ENCODE data around the gene PLIN4. TPM values are rescaled to one million over a fixed set of nuclear protein-coding genes. Genes with fewer than 3 reads are reported as not detected.

Gene PLIN4
- polyA plus RNA-seq, 1 experiment = 0.07 TPM

DNA sequence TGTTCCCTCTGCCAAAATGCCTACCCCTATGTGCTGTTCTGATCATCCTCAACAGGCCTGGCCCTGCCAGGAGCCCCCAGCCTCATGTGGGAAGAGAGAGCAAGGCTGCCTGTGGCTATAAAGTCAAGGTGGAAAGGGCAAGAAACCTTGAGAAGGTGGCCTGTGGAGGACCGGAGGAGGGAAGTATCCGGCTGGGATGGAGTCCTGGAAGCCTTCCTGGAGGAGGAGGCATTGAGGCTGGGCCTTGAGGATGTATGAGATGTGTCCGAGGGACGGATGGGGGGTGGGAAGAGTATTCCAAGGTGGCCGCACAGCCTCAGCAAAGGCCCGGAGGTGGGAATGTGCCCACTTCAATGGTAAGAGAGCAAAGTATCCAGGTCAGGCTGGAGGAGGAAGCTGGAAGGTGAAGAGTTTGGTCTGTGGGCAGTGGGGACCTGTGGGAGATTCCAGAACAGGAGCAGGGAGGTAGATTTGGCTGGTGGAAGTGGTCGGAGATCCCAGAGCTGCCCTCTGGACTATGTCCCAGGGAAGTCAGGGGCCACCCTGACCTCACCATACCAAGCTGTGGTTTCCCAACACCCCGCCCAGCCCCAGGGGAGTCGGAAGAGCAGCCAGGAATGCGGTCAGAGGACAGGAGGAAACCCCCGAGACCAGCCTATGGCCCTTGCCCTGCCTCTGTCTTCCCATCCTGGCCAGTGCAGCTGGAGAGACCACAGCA, 3.0 kb upstream of the PLIN4 start:
- H3K27ac ChIP-seq (ENCODE audit: low read depth, low read length) = no peak overlapping the region
- ChIA-PET POLR2A (interaction anchor here (0.6 kb wide), 1 partner anchor 69 kb away, joined by 3 read pairs; no protein-coding TSS in a partner anchor), CTCF (interaction anchor here (0.5 to 1.6 kb wide), 2 partner anchors 113 to 115 kb away, joined by 3 to 7 read pairs; no protein-coding TSS in a partner anchor)
- H3K4me3 ChIP-seq (ENCODE audit: low read depth, low read length) = no peak overlapping the region
- no peaks in the 10 kb centered on the region; the same call in 1 of the 2 replicates for H3K9me3 ChIP-seq (ENCODE audit: control insufficient read depth, insufficient read depth, low read length)
- no peak for DNase-seq (ENCODE audit: low read depth, low spot score)
- TF ChIP-seq CTCF (IDR thresholded peaks at IDR 0.05; ENCODE audit: low read depth, low read length) = no peak
- H3K27me3 ChIP-seq (ENCODE audit: control insufficient read depth, insufficient read depth, low read length) = peaks cover 4% of the 10 kb centered on the region

- Histone ChIP-seq H3K4me3 (ENCODE audit: low read depth, low read length) (no peak overlapping the region), H3K9me3 (ENCODE audit: control insufficient read depth, insufficient read depth, low read length) (no peaks in the 10 kb centered on the region; the same call in 1 of the 2 replicates), H3K27me3 (ENCODE audit: control insufficient read depth, insufficient read depth, low read length) (peaks cover 4% of the 10 kb centered on the region), H3K27ac (ENCODE audit: low read depth, low read length) (no peak overlapping the region)
- DNase-seq (ENCODE audit: low read depth, low spot score) = no peak
- ChIA-PET POLR2A (no interaction called here), CTCF (no interaction called here)
- no peak for TF ChIP-seq CTCF (IDR thresholded peaks at IDR 0.05; ENCODE audit: low read depth, low read length)
Measured at GRCh38 chr19:4519521-4520277, 1.4 kb upstream of the PLIN4 start.

GRCh38 chr19:4519172-4519496, 848 bp upstream of the PLIN4 start:
- H3K9me3 ChIP-seq (ENCODE audit: control insufficient read depth, insufficient read depth, low read length) = no peaks in the 10 kb centered on the region
- CTCF ChIA-PET = no interaction called here
- POLR2A ChIA-PET = no interaction called here

DNA sequence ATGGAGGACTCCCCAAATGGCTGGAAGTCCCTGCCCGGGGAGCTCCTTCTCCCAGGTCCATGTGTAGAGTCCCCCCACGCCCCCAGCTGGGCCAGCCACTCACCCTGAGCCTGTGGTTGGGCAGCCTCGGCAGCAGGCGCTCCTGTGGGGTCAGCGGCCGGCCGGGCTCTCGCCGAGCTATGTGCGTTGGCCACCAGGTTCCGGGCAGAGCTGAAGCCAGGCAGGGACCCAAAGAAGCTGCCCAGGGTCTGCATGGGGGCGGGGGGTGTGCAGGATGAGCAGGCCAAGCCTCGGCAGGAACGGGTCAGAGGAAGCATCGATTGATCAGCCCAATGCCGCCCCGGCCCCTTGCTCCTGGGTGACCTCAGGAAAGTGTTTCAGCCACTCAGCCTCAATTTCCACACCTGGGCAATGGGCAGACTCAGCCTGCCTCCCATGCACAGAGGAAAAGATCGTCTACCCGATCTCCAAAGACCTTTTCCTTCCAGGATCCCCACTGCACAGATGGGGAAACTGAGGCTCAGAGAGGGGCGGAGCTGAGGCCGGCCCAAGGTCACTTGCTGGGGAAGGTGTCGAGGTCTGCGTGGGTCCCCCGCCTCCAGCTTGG, 732 bp downstream of the PLIN4 start:
- Histone ChIP-seq H3K4me3 (ENCODE audit: low read depth, low read length) (no peak overlapping the region), H3K27me3 (ENCODE audit: control insufficient read depth, insufficient read depth, low read length) (peaks cover 4% of the 10 kb centered on the region), H3K9me3 (ENCODE audit: control insufficient read depth, insufficient read depth, low read length) (no peaks in the 10 kb centered on the region), H3K27ac (ENCODE audit: low read depth, low read length) (no peak overlapping the region)
- DNase-seq (ENCODE audit: low read depth, low spot score) = no peak
- ChIA-PET POLR2A (no interaction called here), CTCF (no interaction called here)
- TF ChIP-seq CTCF (IDR thresholded peaks at IDR 0.05; ENCODE audit: low read depth, low read length) = no peak

More at GRCh38 chr19:4519172-4519496, 848 bp upstream of the PLIN4 start:
- DNase-seq (ENCODE audit: low read depth, low spot score) = no peak
- H3K27me3 ChIP-seq (ENCODE audit: control insufficient read depth, insufficient read depth, low read length) = peaks cover 4% of the 10 kb centered on the region
- TF ChIP-seq CTCF (IDR thresholded peaks at IDR 0.05; ENCODE audit: low read depth, low read length) = no peak
- H3K4me3 ChIP-seq (ENCODE audit: low read depth, low read length) = no peak overlapping the region
- no peak overlapping the region for H3K27ac ChIP-seq (ENCODE audit: low read depth, low read length)

DNA sequence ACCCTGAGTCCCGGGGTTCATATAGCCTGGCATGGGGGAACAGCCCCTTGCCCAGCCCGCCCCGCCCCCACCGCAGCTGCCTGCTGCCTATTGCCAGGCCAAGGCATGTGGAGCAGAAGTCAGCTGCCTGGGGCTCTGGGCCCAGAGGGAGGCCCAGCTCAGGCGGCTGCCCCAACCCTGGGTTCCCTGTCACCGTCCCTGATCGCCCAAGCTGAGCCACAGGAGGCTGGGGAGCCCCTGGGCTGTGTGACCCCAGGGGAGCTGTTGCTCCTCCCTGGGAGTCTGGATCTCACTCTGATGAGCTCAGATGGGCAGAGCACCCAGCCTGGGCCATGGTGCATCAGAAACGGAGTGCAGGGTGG, 1.4 kb downstream of the PLIN4 start:
- no peak overlapping the region for H3K27ac ChIP-seq (ENCODE audit: low read depth, low read length)
- no peak for DNase-seq (ENCODE audit: low read depth, low spot score)

More for the DNA sequence above, 1.4 kb downstream of the PLIN4 start:
- ChIA-PET POLR2A (interaction anchor here (0.6 kb wide), 1 partner anchor 135 kb away, joined by 3 read pairs; no protein-coding TSS in a partner anchor), CTCF (interaction anchor here (1.4 kb wide), 1 partner anchor 8 kb away, joined by 9 read pairs; no protein-coding TSS in a partner anchor)
- Histone ChIP-seq H3K27me3 (ENCODE audit: control insufficient read depth, insufficient read depth, low read length) (no peaks in the 10 kb centered on the region), H3K9me3 (ENCODE audit: control insufficient read depth, insufficient read depth, low read length) (no peaks in the 10 kb centered on the region; the same call in 1 of the 2 replicates), H3K4me3 (ENCODE audit: low read depth, low read length) (no peak overlapping the region)
- no peak for TF ChIP-seq CTCF (IDR thresholded peaks at IDR 0.05; ENCODE audit: low read depth, low read length)
